Liver (tissue), 3 donors: ENCODE results near the gene DOCK1.

Experiments
- EGR1 ChIP-seq, 2 donors: IDR thresholded peaks; 2 replicates each; pipeline ENCODE4 v1.6.1; 2016 to 2018; ENCODE audit warnings: antibody characterized with exemption in 2 of 2, low read depth in 2 of 2
- GABPA ChIP-seq, 2 donors: IDR thresholded peaks in 1 of 2; conservative IDR thresholded peaks in 1 of 2; 2 replicates each; pipeline ENCODE4 v1.6.1; 2016; ENCODE audit warnings: antibody characterized with exemption in 2 of 2, mild to moderate bottlenecking in 1 of 2, moderate library complexity in 1 of 2
- JUND ChIP-seq, 2 donors: IDR thresholded peaks; 2 replicates each; pipeline ENCODE4 v1.6.1; 2016; ENCODE audit warnings: antibody characterized with exemption in 2 of 2
- NR2F2 ChIP-seq: IDR thresholded peaks from 2 replicates; pipeline ENCODE4 v1.6.1; 2016; ENCODE audit warnings: antibody characterized with exemption
- RAD21 ChIP-seq, 2 donors: IDR thresholded peaks; 2 replicates each; pipeline ENCODE4 v1.6.1; 2016; ENCODE audit warnings: antibody characterized with exemption in 2 of 2, mild to moderate bottlenecking in 2 of 2
- SP1 ChIP-seq: IDR thresholded peaks from 2 replicates; pipeline ENCODE4 v1.6.1; 2018; ENCODE audit warnings: antibody characterized with exemption, mild to moderate bottlenecking
- YY1 ChIP-seq: IDR thresholded peaks from 2 replicates; pipeline ENCODE4 v1.6.1; 2016; ENCODE audit warnings: antibody characterized with exemption, mild to moderate bottlenecking
- TF ChIP-seq, protein P1 (sequence below): fragments of 150-350 bp; IDR thresholded peaks from 2 replicates; pipeline ENCODE4 v1.5.1; 2017; ENCODE audit warnings: improper control_type of control experiment, low read depth, low read length; ENCODE audit not compliant: missing input control
- TF ChIP-seq, protein P2 (sequence below): IDR thresholded peaks from 2 replicates; pipeline ENCODE4 v1.6.1; 2016; ENCODE audit warnings: antibody characterized with exemption
- TF ChIP-seq, protein P3 (sequence below): IDR thresholded peaks from 2 replicates; pipeline ENCODE4 v1.6.1; 2016; ENCODE audit warnings: antibody characterized with exemption, mild to moderate bottlenecking
- TF ChIP-seq, protein P4 (sequence below): IDR thresholded peaks from 2 replicates; pipeline ENCODE4 v1.6.1; 2016; ENCODE audit warnings: antibody characterized with exemption
- donor health status: healthy.
- donor health status: healthy.

DNA sequence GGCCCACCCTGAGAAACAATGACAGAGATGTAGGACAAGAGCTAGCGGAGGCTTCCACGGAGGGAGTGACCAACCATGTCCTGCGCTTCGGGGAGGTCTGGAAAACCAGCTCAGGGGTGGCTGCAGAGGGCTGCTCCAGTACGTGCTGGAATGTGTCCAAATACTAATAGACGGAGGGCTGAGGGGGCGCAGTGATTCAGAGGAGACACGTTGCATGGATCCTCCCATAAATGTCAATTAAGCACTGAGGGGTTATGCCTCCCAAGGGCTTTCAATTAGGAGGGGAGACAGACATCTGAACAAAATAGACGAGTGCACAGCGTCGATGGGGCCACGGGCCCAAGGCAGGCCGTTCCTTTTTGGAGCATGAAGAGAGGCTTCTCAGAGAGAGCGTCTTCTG lies 592.9 kb downstream of the DOCK1 start:
- TF ChIP-seq, protein P1, sequence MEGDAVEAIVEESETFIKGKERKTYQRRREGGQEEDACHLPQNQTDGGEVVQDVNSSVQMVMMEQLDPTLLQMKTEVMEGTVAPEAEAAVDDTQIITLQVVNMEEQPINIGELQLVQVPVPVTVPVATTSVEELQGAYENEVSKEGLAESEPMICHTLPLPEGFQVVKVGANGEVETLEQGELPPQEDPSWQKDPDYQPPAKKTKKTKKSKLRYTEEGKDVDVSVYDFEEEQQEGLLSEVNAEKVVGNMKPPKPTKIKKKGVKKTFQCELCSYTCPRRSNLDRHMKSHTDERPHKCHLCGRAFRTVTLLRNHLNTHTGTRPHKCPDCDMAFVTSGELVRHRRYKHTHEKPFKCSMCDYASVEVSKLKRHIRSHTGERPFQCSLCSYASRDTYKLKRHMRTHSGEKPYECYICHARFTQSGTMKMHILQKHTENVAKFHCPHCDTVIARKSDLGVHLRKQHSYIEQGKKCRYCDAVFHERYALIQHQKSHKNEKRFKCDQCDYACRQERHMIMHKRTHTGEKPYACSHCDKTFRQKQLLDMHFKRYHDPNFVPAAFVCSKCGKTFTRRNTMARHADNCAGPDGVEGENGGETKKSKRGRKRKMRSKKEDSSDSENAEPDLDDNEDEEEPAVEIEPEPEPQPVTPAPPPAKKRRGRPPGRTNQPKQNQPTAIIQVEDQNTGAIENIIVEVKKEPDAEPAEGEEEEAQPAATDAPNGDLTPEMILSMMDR: no peak
- TF ChIP-seq, protein P2, sequence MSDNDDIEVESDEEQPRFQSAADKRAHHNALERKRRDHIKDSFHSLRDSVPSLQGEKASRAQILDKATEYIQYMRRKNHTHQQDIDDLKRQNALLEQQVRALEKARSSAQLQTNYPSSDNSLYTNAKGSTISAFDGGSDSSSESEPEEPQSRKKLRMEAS: no peak
- TF ChIP-seq GABPA (IDR thresholded peaks at IDR 0.05 in 1 of 2, conservative IDR thresholded peaks at IDR 0.05 in 1 of 2): no peak
- TF ChIP-seq, protein P3, sequence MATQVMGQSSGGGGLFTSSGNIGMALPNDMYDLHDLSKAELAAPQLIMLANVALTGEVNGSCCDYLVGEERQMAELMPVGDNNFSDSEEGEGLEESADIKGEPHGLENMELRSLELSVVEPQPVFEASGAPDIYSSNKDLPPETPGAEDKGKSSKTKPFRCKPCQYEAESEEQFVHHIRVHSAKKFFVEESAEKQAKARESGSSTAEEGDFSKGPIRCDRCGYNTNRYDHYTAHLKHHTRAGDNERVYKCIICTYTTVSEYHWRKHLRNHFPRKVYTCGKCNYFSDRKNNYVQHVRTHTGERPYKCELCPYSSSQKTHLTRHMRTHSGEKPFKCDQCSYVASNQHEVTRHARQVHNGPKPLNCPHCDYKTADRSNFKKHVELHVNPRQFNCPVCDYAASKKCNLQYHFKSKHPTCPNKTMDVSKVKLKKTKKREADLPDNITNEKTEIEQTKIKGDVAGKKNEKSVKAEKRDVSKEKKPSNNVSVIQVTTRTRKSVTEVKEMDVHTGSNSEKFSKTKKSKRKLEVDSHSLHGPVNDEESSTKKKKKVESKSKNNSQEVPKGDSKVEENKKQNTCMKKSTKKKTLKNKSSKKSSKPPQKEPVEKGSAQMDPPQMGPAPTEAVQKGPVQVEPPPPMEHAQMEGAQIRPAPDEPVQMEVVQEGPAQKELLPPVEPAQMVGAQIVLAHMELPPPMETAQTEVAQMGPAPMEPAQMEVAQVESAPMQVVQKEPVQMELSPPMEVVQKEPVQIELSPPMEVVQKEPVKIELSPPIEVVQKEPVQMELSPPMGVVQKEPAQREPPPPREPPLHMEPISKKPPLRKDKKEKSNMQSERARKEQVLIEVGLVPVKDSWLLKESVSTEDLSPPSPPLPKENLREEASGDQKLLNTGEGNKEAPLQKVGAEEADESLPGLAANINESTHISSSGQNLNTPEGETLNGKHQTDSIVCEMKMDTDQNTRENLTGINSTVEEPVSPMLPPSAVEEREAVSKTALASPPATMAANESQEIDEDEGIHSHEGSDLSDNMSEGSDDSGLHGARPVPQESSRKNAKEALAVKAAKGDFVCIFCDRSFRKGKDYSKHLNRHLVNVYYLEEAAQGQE: no peak
- TF ChIP-seq, protein P4, sequence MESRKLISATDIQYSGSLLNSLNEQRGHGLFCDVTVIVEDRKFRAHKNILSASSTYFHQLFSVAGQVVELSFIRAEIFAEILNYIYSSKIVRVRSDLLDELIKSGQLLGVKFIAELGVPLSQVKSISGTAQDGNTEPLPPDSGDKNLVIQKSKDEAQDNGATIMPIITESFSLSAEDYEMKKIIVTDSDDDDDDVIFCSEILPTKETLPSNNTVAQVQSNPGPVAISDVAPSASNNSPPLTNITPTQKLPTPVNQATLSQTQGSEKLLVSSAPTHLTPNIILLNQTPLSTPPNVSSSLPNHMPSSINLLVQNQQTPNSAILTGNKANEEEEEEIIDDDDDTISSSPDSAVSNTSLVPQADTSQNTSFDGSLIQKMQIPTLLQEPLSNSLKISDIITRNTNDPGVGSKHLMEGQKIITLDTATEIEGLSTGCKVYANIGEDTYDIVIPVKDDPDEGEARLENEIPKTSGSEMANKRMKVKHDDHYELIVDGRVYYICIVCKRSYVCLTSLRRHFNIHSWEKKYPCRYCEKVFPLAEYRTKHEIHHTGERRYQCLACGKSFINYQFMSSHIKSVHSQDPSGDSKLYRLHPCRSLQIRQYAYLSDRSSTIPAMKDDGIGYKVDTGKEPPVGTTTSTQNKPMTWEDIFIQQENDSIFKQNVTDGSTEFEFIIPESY: no peak
- TF ChIP-seq RAD21 (IDR thresholded peaks at IDR 0.05): no peak
- TF ChIP-seq EGR1 (IDR thresholded peaks at IDR 0.05; ENCODE audit: low read depth in 2 of 2): no peak
- TF ChIP-seq JUND (IDR thresholded peaks at IDR 0.05): no peak
- TF ChIP-seq NR2F2: no peak
- TF ChIP-seq YY1: no peak
- TF ChIP-seq SP1: no peak
